Left colon (tissue), 2 donors: ENCODE results near the gene SPTBN4. TPM values are rescaled to one million over a fixed set of nuclear protein-coding genes. Genes with fewer than 3 reads are reported as not detected.
A peak's percentile ranks its signal among the peaks of the same experiment; 100 is the strongest.
"Not testable (repeated sequence)": the region's sequence is repeated elsewhere in the genome, so short reads cannot be mapped to it uniquely, and the experiment has no call there.

Experiments
- ATAC-seq: fragments of 200-7000 bp; cut with Tn5 transposase; one replicate; pipeline ENCODE4 v1.9.1; 2020; ENCODE audit warnings: mild to moderate bottlenecking, moderate library complexity
- DNase-seq, 2 donors: peaks; one replicate each; pipeline ENCODE4 v3.0.0-alpha.2; 2020
- intact Hi-C, 2 donors: fragments of 100-400 bp; cut with DNase I in 1 of 2; cut with micrococcal nuclease in 1 of 2; formaldehyde crosslinking; loops; one replicate each; pipeline versions ENCODE4 v1.11.2 to v1.14.0; 2022; cut with DNase I, micrococcal nuclease
- total RNA-seq, 2 donors: library from RNA; stranded (reverse); fragmentation: NEBNext Ultra II Directional; extraction: Animal tissue kit (Norgen Biotek cat#: 25700); gene quantifications; one replicate each; pipeline ENCODE4 v1.2.1, GENCODE V29; 2021
- donor health status: DM: no; HTN: no; CAD: no.
- donor health status: DM: yes; HTN: yes; CAD: no.

Gene SPTBN4
- total RNA-seq, 2 donors from 2014 or later = 0.15 to 1.2 TPM

GRCh38 chr19:40519352-40520322 is 52.8 kb downstream of the SPTBN4 start:
- intact Hi-C loops = no loop called here
- peak; percentile 50 for ATAC-seq
- DNase-seq = peak in 1 of 2 donors; percentile 24

- DNase-seq = no peak
- intact Hi-C loops = no loop called here
- ATAC-seq = no peak
Observed at GRCh38 chr19:40521276-40521675, 54.5 kb downstream of the SPTBN4 start.

- intact Hi-C loops, DNase-seq, ATAC-seq: not testable (repeated sequence)
Observed at GRCh38 chr19:40521900-40522299, 55.1 kb downstream of the SPTBN4 start.

GRCh38 chr19:40523322-40524047 is 56.7 kb downstream of the SPTBN4 start:
- intact Hi-C loops = no loop called here
- ATAC-seq (peak; percentile 99), DNase-seq (peak; percentile 81)

- ATAC-seq = no peak
- intact Hi-C loops = no loop called here
Observed at GRCh38 chr19:40524133-40524549, 57.3 kb downstream of the SPTBN4 start.

GRCh38 chr19:40524655-40525054 is 57.9 kb downstream of the SPTBN4 start:
- ATAC-seq (no peak), DNase-seq (no peak)
- intact Hi-C loops = no loop called here

More at GRCh38 chr19:40524133-40524549, 57.3 kb downstream of the SPTBN4 start:
- no peak for DNase-seq

- DNase-seq (no peak), ATAC-seq (no peak)
- intact Hi-C loops = no loop called here
Observed at GRCh38 chr19:40525234-40526051, 58.6 kb downstream of the SPTBN4 start.

- DNase-seq (no peak), ATAC-seq (no peak)
- intact Hi-C loops = no loop called here
Observed at GRCh38 chr19:40528078-40528477, 61.3 kb downstream of the SPTBN4 start.

- ATAC-seq = no peak
- intact Hi-C loops = no loop called here
- no peak for DNase-seq
Observed at GRCh38 chr19:40528533-40529092, 61.8 kb downstream of the SPTBN4 start.

GRCh38 chr19:40529093-40529954 is 62.5 kb downstream of the SPTBN4 start:
- peak; percentile 94 for ATAC-seq
- intact Hi-C loops = no loop called here

GRCh38 chr19:40530091-40530901 is 63.5 kb downstream of the SPTBN4 start:
- no peak for DNase-seq
- no peak for ATAC-seq

More at GRCh38 chr19:40529093-40529954, 62.5 kb downstream of the SPTBN4 start:
- DNase-seq = peak; percentile 78 to 88

GRCh38 chr19:40533508-40533907 is 66.7 kb downstream of the SPTBN4 start:
- DNase-seq = no peak
- intact Hi-C loops = loop anchor here in 1 of 2 donors (10.0 kb wide), 1 partner anchor 61 kb away; no protein-coding TSS in a partner anchor
- no peak for ATAC-seq

More at GRCh38 chr19:40530091-40530901, 63.5 kb downstream of the SPTBN4 start:
- intact Hi-C loops = loop anchor here in 1 of 2 donors (10.0 kb wide), 1 partner anchor 65 kb away; no protein-coding TSS in a partner anchor

- no peak for DNase-seq
- intact Hi-C loops = loop anchor here in 1 of 2 donors (10.0 kb wide), 1 partner anchor 61 kb away; no protein-coding TSS in a partner anchor
Observed at GRCh38 chr19:40534148-40534547, 67.3 kb downstream of the SPTBN4 start.

GRCh38 chr19:40539070-40539469 is 72.3 kb downstream of the SPTBN4 start:
- ATAC-seq (no peak), DNase-seq (no peak)
- intact Hi-C loops = loop anchor here in 1 of 2 donors (10.0 kb wide), 1 partner anchor 56 kb away; no protein-coding TSS in a partner anchor

More at GRCh38 chr19:40534148-40534547, 67.3 kb downstream of the SPTBN4 start:
- no peak for ATAC-seq

GRCh38 chr19:40542202-40542859 is 75.5 kb downstream of the SPTBN4 start:
- DNase-seq (peak; percentile 55 to 61), ATAC-seq (peak; percentile 61)
- intact Hi-C loops = no loop called here
